HG02759 (cell line): Measurements from ENCODE around the gene MAML1.
"Not testable (repeated sequence)": the region's sequence is repeated elsewhere in the genome, so short reads cannot be mapped to it uniquely, and the experiment has no call there.

Experiments used
- ATAC-seq: cut with Tn5 transposase; IDR thresholded peaks from one replicate; pipeline ENCODE4 v1.9.1; 2021; ENCODE audit warnings: mild to moderate bottlenecking, moderate library complexity; ENCODE audit not compliant: unreplicated experiment

MAML1 gene

DNA sequence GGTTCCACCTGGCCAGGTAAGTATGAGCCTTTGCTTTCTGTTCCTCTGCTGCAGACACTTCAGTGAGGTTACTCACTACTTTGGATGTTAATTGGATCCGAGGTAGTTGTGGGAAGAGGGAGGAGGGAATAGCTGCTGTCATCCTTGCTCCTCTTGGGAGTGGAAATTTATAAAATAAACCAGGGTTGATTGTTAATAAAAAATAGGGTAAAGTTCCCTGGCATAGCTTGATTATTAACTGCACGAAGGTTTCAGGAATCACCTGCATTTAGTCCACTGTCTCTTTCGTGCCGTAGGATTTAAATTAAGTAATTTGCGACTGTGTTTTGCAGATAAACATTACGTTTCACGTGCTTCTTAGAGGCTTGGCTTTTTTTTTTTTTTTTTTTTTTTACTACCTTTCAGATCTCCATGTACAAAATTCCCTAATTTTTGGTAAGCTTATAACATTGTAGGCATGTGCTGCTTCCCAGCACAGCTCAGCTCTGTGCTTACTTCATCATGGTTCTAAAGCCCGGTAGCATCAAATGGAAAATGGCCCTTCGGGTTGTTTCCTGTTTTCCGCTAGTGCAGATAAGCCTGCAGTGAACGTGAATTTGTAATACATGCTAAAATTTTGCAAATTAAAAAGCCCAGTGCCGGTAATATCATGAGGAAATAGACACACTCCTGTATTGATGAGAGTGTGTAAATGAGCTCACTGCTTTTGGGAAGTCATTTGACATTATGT lies 34.3 kb downstream of the MAML1 start:
- ATAC-seq: no peak

DNA sequence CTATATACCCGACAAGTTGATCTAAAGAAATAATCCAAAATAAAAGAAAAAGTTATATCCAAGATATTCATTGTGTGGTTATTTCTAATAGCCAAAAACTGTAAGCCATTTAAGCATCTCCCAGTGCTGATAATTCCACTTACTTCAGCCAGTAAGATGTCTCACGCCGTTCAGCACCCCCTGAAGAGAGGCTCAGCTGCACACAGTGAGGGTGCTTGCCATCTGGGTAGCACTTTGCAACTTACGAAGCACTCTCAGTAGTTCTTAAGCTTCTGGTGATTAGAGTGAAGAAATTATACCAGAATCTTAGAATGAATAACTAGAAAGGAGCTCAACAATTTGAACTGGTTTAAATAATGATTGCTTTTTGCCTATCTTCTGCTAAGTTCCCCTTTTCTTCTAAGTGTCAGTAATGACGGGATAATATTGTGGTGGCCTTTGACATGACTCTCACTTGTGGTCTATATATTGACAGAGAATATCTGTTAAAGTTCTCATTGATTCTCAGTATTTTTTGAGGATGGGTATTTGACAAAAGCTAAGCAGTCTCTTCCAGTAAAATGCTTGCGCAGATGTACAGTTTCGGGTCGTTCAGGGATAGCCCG lies 35.0 kb downstream of the MAML1 start:
- ATAC-seq: no peak

- no peak for ATAC-seq
These were observed 35.9 kb downstream of the MAML1 start for GRCh38 chr5:179768326-179769085.

DNA sequence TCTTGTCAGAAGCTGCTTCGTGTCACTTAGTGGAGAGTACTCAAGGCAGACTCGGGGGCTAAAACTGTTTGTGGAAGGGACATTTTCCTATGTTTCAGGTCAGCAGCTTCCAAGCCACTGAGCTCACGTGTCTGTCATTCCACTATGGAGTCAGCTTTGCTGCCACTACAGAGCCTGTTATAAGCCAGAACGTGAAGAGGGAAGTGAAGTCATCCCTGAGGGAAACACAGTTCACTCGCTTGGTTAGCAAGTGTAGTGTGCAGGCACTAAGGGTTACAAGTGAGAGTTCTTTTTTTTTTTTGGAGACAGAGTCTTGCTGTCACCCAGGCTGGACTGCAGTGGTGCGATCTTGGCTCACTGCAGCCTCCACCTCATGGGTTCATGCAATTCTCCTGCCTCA lies 36.6 kb downstream of the MAML1 start:
- ATAC-seq: no peak

GRCh38 chr5:179769796-179770195 lies 37.2 kb downstream of the MAML1 start:
- no peak for ATAC-seq

DNA sequence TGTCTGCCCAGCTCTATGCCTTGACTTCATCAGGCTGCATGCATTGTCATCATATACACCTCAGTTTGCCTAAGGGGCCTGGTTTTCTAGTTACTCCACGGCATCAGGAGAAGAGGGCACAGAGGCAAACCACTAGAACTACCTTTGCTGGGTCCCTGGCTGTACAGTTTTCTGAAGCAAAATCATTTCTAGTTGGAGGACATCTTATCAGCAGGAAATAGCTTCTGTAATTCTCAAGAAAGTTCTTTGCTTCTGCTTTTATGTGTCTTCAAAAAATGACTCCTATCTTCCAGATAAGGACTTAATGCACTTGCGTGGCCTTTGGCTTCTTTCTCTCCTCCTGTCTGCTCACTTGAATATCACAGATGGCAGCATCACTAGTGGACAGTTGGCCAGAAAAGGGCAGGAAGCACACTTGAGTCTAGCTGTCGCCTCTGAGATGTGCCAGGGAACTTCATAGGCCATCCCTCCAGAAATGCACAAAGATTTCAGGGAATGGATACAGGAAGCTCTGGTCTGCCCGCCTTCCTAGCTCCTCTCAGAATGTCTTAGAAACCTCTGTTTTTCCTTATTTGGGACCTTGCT lies 38.8 kb downstream of the MAML1 start:
- no peak for ATAC-seq

DNA sequence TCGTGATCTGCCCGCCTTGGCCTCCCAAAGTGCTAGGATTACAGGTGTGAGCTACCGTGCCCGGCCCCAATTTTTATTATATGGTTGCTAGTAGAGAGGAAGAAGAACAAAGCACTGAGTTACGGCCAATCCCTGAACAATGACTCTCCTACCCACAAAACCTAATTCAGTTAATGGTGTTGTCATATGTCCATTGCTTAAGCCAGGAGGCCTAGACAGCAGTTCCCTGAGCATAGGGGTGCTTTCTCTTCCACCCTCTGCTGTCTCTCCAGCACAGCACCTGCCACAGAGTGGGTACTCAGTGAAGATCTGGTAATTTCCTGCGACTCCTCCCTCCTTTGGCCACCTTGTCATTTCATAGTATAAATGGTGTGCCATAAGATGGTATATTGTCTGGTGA lies 39.7 kb downstream of the MAML1 start:
- no peak for ATAC-seq

- ATAC-seq: no peak
These were observed 41.0 kb downstream of the MAML1 start for GRCh38 chr5:179773686-179774040.

DNA sequence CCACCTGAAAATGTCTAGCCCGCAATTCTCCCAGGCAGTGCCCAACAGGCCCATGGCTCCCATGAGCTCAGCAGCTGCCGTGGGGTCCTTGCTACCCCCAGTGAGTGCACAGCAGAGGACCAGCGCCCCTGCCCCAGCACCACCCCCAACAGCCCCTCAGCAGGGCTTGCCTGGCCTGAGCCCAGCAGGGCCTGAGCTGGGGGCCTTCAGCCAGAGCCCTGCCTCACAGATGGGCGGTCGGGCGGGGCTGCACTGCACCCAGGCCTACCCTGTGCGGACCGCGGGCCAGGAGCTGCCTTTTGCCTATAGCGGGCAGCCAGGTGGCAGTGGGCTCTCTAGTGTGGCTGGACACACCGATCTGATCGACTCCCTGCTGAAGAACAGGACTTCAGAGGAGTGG lies 41.8 kb downstream of the MAML1 start:
- ATAC-seq: no peak

- no peak for ATAC-seq
These were observed 43.9 kb downstream of the MAML1 start for GRCh38 chr5:179776411-179776938.

DNA sequence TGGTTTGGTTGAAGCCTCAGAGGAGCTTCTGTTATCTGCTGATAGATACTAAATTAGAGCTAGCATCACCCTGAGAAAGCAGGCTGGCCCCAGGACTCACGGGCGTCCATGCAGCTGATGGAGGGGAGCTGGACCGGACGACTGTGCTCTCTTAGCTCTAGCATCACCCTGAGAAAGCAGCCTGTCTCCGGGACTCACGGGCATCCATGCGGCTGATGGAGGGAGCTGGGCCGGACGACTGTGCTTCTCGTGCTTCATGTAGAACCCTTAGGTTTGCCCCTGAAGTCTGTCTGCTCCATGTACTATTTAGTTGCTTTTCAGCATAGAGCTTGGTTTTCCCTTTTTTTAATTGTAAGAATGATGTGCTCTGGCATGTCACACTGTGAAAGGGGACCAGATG lies 44.8 kb downstream of the MAML1 start:
- ATAC-seq: no peak

- no peak for ATAC-seq
These were observed 45.3 kb downstream of the MAML1 start for GRCh38 chr5:179777909-179778308.

DNA sequence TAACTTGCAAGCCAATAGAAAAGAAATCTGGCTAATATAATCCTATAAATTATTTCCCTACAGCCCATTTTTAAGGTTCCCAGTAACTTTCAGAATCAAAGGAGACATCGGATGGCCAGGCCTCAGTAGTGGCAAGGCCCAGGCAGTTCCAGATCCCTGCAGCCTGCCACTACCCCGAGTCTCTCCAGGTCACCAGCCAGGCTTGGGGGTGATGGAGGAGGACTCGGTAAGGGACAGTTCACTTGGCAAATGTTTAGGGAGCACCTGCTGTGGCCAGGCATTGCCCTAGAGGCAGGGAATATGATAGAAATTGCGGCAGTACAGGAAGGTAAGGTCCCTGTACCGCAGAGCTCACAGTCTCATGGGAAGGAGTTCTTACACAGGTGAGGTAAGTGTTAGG lies 46.0 kb downstream of the MAML1 start:
- no peak for ATAC-seq

DNA sequence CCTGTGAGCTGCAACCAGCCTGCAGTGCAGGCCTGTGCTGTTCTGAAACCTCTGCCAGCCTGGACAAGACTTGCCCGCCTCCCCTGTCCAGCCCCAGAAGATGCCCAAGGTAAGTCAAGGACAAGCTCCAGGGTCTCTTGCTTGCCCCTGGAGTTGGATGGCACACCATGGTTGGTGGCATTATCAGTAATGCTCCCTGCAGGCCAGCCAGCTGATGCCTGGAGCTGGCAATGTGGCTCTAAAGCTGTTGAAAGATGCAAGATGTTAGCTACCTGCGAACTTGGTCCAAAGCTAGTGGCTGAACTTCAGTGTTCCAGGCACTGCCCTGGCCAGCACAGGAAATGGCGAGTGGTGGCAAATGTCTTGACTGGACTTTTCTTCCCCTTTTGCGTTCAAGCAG lies 47.2 kb downstream of the MAML1 start:
- no peak for ATAC-seq

DNA sequence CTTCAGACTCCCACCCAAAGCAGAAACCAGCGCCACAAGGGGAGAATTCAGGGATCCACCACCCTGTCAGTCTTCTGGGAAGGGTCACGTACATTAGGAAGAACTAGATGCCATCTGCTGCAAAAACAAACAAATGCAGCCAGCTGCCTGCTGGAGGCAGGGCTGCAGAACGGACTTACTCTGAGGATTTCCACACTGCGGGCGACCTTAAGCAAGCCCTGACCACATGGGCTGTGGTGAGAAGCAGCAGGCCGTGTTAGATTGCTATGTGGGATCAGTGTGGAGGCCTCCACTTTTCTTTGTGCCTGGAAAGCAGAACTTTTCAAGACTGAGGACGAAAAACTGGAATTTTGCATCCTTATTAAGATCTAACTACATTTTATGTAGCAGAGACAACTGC lies 47.7 kb downstream of the MAML1 start:
- ATAC-seq: no peak

DNA sequence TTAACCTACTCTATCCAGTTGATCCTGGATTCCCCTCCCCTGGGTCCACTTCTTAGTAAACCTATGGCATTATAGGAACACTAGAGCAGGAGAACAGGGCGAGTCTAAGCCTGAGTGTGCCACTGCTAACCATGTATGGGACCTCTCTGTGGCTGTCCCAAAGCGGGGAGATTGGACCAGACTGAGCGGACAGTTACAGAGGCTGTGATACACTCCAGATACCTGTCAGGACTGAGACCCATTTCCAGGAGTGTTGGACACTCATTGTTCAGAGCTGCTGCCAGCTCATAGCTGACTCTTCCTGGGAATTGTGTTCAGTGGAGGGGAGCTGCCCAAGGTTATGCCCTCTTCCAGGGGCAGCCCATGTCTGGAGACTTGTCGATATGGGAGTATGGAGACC lies 49.2 kb downstream of the MAML1 start:
- ATAC-seq: no peak

DNA sequence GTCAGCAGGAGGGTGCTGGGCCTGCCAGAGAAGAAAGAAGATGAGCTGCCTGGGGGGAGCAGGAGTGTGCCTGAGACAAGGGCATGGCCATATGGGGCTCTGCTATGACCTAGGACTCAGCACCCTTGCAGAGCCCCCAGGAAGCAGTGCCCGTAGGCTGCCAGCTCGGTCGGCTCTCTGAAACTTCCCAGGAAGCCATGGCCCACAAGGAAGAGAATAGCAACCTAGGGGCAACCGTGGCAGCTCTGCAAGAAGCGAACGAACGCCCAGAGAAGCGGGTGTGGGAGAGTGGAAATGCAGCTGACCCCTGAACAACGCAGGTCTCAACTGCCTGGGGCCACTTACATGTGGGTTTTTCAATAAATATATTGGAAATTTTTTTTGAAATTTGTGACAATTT lies 50.5 kb downstream of the MAML1 start:
- ATAC-seq: no peak

- ATAC-seq: no peak
These were observed 54.2 kb downstream of the MAML1 start for GRCh38 chr5:179786861-179787260.

GRCh38 chr5:179788193-179788854 lies 55.7 kb downstream of the MAML1 start:
- no peak for ATAC-seq

DNA sequence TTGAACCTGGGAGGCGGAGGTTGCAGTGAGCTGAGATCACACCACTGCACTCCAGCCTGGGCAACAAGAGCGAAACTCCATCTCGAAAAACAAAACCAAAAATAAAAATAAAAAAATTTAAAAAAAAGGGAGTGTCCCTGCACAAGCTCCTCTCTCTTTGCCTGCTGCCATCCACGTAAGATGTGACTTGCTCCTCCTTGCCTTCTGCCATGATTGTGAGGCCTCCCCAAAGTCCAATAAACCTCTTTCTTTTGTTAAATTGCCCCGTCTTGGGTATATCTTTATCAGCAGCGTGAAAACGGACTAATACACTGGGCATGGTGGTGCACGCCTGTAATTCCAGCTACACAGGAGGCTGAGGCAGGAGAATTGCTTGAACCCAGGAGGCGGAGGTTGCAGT lies 56.7 kb downstream of the MAML1 start:
- not testable (repeated sequence) for ATAC-seq
